Spinal cord (tissue), 10 donors: ENCODE measurements around the gene CDKAL1. TPM values are rescaled to one million over a fixed set of nuclear protein-coding genes. Genes with fewer than 3 reads are reported as not detected.
A peak's percentile ranks its signal among the peaks of the same experiment; 100 is the strongest.

Experiments
- DNase-seq, 6 donors: peaks; one replicate each; pipeline versions ENCODE4 v3.0.0 to v3.0.0-alpha.2; 2013 to 2015; ENCODE audit warnings: low spot score in 6 of 6, low read depth in 4 of 6
- H3K27ac ChIP-seq: one replicate; pipeline ENCODE4 v1.5.1; 2013; ENCODE audit warnings: low read depth, low read length, control low read depth
- H3K27me3 ChIP-seq: one replicate; pipeline ENCODE4 v1.6.1; 2013; ENCODE audit warnings: low read length; ENCODE audit not compliant: control insufficient read depth, insufficient read depth
- H3K36me3 ChIP-seq: one replicate; pipeline ENCODE4 v1.6.1; 2013; ENCODE audit warnings: low read length; ENCODE audit not compliant: control insufficient read depth, insufficient read depth
- H3K4me1 ChIP-seq: one replicate; pipeline ENCODE4 v1.6.1; 2013; ENCODE audit warnings: low read length; ENCODE audit not compliant: control insufficient read depth, insufficient read depth
- H3K4me3 ChIP-seq: one replicate; pipeline ENCODE4 v1.5.1; 2013; ENCODE audit warnings: low read depth, low read length, control low read depth
- H3K9me3 ChIP-seq: one replicate; pipeline ENCODE4 v1.6.1; 2013; ENCODE audit warnings: low read length; ENCODE audit not compliant: control insufficient read depth, insufficient read depth
- WGBS: methylation state at CpG from one replicate; pipeline ENCODE4 v1.1.5; 2013; ENCODE audit warnings: missing lambda C conversion rate; ENCODE audit not compliant: insufficient coverage; 5-methylcytosine and 5-hydroxymethylcytosine counted together
- polyA plus RNA-seq, 2 donors: library from polyadenylated mRNA; unstranded; fragments of 120-200 nt; gene quantifications; one replicate each; pipeline ENCODE4 v1.2.1, GENCODE V29; 2013; ENCODE audit not compliant: insufficient read length in 2 of 2
- total RNA-seq, 2 donors: library from RNA; depleted of rRNA in 1 of 2; stranded (reverse); fragments of 120-200 nt in 1 of 2; fragments of >200 nt in 1 of 2; gene quantifications; one replicate each; pipeline versions ENCODE4 v1.2.3 to v1.2.4, GENCODE V29; 2013 to 2014
- donor health status: healthy.

CDKAL1 gene
- total and polyA plus RNA-seq, 4 donors = 15.1 to 34.2 (median 22.0) TPM

GRCh38 chr6:21070620-21071019 is 536.4 kb downstream of the CDKAL1 start:
- peaks cover 4% of the 10 kb centered on the region for H3K36me3 ChIP-seq
- H3K4me3 ChIP-seq = no peak overlapping the region
- no peak for DNase-seq
- H3K27me3 ChIP-seq = no peaks in the 10 kb centered on the region
- no peaks in the 10 kb centered on the region for H3K9me3 ChIP-seq
- no peaks in the 10 kb centered on the region for H3K4me1 ChIP-seq
- no peak overlapping the region for H3K27ac ChIP-seq
- WGBS = no CpG with 5 or more reads among the region's 2 CpGs

DNA sequence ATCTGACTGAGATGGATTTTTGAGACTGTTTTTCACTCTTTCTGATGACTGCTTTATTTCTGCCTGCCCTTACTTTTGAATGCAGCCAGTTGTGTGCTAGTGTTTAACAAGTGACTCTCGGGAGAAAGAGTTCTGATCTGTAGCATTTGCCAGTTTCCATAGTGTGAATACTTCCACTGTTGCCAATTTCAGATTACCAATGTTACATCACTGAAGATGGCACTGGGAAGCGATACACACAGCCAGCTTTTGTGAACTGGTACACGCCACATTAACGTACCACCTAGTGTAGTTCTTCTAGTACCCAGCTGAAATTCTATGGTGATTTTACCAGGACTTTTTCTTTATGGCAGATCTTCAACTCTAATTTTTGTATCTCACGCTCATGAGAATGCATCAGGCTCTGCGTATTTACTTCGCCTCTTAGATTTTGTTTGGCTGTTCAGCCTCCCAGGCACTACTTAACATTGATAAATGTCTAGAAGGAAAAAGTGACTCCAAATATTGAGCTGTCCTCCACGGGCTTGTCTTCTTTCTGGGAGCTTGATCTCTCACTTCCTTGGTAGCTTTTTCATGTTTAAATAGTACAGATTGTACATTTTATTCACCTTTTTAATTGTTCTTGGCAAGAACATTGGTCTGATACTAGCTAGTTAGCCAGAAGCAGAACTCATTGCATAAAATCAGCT is 537.7 kb downstream of the CDKAL1 start:
- whole genome bisulfite sequencing = 79% methylated on average over 4 of the region's 8 CpGs
- no peak overlapping the region for H3K27ac ChIP-seq
- H3K36me3 ChIP-seq = no peaks in the 10 kb centered on the region
- no peaks in the 10 kb centered on the region for H3K4me1 ChIP-seq
- H3K27me3 ChIP-seq = no peaks in the 10 kb centered on the region
- peak in 2 of 6 donors; percentile 23 to 31 for DNase-seq
- H3K4me3 ChIP-seq = no peak overlapping the region
- H3K9me3 ChIP-seq = no peaks in the 10 kb centered on the region

DNA sequence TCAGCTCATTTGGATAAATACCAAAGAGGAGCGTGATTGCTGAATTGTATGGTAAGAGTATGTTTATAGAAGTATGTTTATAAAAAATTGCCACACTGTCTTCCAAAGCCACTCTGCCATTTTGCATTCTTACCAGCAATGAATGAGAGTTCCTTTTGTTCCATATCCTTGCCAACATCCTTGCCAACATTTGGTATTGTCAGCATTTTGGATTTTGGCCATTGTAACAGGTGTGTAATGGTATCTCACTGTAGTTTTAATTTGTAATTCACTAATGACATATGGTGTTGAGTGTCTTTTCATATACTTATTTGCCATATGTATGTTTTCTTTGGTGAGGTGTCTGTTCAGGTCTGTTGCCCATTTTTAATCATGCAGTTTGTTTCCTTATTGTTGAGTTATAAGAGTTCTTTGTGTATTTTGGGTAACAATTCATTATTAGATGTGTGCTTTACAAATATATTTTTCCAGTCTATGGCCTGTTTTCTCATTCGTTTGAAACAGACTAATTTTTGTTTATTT is 539.1 kb downstream of the CDKAL1 start:
- Histone ChIP-seq H3K9me3 (no peaks in the 10 kb centered on the region), H3K4me1 (no peaks in the 10 kb centered on the region), H3K36me3 (no peaks in the 10 kb centered on the region), H3K27ac (no peak overlapping the region), H3K27me3 (no peaks in the 10 kb centered on the region), H3K4me3 (no peak overlapping the region)
- WGBS = no CpG with 5 or more reads among the region's 2 CpGs
- peak in 1 of 6 donors; percentile 23 for DNase-seq

DNA sequence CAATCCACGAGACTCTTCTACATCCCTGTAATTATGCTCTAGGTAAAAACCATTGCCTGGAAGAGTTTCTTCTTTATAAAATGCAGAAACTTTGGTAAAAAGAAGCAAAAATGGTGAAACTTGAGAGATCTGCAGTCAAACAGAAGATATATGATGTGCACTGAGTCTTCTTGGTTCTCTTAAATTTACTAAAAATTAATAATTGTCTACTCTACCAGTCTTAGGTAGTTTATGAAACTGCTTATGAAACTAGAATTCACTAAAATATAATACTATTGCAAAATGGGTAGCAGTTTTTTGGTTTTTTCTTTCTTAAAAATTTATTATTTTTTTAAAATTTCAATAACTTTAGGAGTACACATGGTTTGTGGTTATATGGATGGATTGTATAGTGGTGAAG is 540.2 kb downstream of the CDKAL1 start:
- DNase-seq = no peak
- Histone ChIP-seq H3K4me1 (no peaks in the 10 kb centered on the region), H3K9me3 (no peaks in the 10 kb centered on the region), H3K27ac (no peak overlapping the region), H3K4me3 (no peak overlapping the region), H3K27me3 (no peaks in the 10 kb centered on the region), H3K36me3 (no peaks in the 10 kb centered on the region)
- no CpG with 5 or more reads among the region's 1 CpG for WGBS

GRCh38 chr6:21075986-21076385 is 541.7 kb downstream of the CDKAL1 start:
- H3K36me3 ChIP-seq = no peaks in the 10 kb centered on the region
- H3K4me1 ChIP-seq = no peaks in the 10 kb centered on the region
- H3K27me3 ChIP-seq = no peaks in the 10 kb centered on the region
- H3K9me3 ChIP-seq = no peaks in the 10 kb centered on the region
- no peak overlapping the region for H3K27ac ChIP-seq
- no peak for DNase-seq
- H3K4me3 ChIP-seq = no peak overlapping the region
- WGBS = no CpG with 5 or more reads among the region's 2 CpGs

DNA sequence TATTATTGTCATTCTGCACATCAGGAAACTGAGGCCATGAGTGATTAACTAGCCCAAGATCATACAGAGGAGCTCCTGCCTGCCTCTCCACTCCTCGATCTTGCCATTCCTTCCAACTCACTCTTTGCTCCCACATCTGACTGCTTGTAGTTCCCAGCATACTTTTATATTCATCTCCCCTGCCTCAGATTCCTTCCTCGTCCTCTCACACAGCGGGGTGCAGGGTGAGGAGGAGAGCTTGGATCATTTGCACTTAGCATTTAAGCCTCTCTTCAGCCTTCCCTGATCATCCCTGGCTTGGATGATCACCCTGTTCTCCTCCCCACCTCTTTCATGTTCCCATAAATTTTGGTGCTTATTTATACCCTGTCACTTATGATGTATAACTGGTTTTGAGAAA is 544.2 kb downstream of the CDKAL1 start:
- DNase-seq = no peak
- H3K27ac ChIP-seq = no peak overlapping the region
- WGBS = 100% methylated on average over 1 of the region's 3 CpGs
- H3K4me3 ChIP-seq = no peak overlapping the region
- no peaks in the 10 kb centered on the region for H3K9me3 ChIP-seq
- no peaks in the 10 kb centered on the region for H3K27me3 ChIP-seq
- no peaks in the 10 kb centered on the region for H3K36me3 ChIP-seq
- no peaks in the 10 kb centered on the region for H3K4me1 ChIP-seq

DNA sequence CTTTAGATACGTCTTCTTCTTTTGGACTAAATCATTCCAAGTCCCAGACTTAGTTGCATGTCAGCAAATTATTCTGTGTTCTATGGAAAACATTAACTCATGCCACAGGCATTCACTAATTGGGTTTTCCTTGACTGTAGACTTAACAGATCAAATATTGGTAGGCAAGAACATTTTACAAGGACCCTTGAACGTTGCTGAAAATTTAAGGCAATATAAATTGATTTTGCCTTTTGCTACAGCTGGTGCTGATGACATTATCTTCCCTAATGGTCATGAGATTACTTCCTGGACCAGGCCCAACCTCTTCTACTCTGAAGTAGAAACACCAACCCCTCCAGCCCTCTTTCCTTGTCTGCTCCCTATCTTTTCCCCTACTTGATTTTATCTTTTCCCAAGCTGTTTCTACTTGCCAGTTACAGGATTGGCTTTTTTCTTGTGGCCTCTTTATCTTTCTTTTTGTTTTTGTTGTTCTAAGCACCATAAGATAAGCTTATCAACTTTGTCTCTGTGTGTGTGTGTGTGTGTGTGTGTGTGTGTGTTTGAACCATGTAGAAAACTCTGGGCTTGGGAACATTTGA is 545.3 kb downstream of the CDKAL1 start:
- Histone ChIP-seq H3K36me3 (no peaks in the 10 kb centered on the region), H3K9me3 (no peaks in the 10 kb centered on the region), H3K27me3 (no peaks in the 10 kb centered on the region), H3K4me1 (no peaks in the 10 kb centered on the region), H3K4me3 (no peak overlapping the region), H3K27ac (no peak overlapping the region)
- no peak for DNase-seq
- WGBS = 83% methylated on average over 1 of the region's 2 CpGs

GRCh38 chr6:21080221-21080620 is 546.0 kb downstream of the CDKAL1 start:
- no peak overlapping the region for H3K27ac ChIP-seq
- WGBS = 100% methylated on average over 2 of the region's 3 CpGs
- no peaks in the 10 kb centered on the region for H3K27me3 ChIP-seq
- H3K4me3 ChIP-seq = no peak overlapping the region
- no peak for DNase-seq
- no peaks in the 10 kb centered on the region for H3K36me3 ChIP-seq
- no peaks in the 10 kb centered on the region for H3K9me3 ChIP-seq
- no peaks in the 10 kb centered on the region for H3K4me1 ChIP-seq

DNA sequence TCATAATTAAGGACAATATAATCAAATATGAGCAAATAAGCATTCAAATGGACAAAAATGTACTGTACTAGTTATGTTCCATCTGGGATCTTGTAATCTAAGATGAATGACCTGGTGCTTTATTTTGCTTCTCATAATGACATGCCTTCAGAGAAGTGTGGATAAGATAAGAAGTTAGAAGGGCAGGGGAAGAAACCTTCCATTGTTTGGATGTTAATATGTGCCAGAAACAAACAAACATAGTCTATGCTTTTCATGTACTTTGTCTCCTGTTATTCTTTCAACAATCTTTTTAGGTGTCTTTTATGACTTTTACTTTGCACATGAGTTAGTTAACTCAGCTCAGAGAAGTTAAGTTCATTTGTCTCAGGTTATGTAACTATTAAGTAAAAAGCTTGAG is 547.8 kb downstream of the CDKAL1 start:
- Histone ChIP-seq H3K27me3 (no peaks in the 10 kb centered on the region), H3K4me1 (no peaks in the 10 kb centered on the region), H3K9me3 (no peaks in the 10 kb centered on the region), H3K36me3 (no peaks in the 10 kb centered on the region), H3K4me3 (no peak overlapping the region), H3K27ac (no peak overlapping the region)
- DNase-seq = no peak

DNA sequence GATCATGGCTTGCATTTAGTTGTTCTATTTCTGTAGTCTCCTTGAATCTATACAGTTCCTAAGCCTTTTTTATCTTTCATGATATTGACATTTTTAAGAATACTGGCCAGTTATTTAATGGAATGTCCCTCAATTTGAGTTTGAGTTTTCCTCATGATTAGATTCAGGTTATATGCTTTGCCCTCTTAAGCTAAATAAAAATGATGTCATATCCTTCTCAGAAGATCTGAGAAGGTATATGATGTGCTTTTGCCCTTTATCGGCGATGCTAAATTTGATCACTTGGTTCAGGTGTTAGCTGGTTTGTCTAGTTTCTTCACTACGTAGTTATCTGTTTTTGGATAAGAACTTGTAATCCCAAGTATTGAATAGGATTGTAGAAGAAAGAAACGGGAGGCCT is 549.5 kb downstream of the CDKAL1 start:
- Histone ChIP-seq H3K27me3 (no peaks in the 10 kb centered on the region), H3K4me3 (no peak overlapping the region), H3K36me3 (no peaks in the 10 kb centered on the region), H3K4me1 (no peaks in the 10 kb centered on the region), H3K27ac (no peak overlapping the region), H3K9me3 (no peaks in the 10 kb centered on the region)
- 69% methylated on average over 2 of the region's 4 CpGs for WGBS
- DNase-seq = no peak
